Stimulated activated CD8-positive, alpha-beta memory T cell treated with anti-CD3 and anti-CD28 coated beads, Interleukin-15, amount 100 ng/mL, for 48 hours (primary cell): ENCODE results near the gene XRRA1.
"Not testable (repeated sequence)": the region's sequence is repeated elsewhere in the genome, so short reads cannot be mapped to it uniquely, and the experiment has no call there.

Source experiments
- DNase-seq, 2 donors: peaks; one replicate each; pipeline ENCODE4 v3.0.0-alpha.2; 2020; ENCODE audit warnings: low read depth in 2 of 2

XRRA1 gene

DNA sequence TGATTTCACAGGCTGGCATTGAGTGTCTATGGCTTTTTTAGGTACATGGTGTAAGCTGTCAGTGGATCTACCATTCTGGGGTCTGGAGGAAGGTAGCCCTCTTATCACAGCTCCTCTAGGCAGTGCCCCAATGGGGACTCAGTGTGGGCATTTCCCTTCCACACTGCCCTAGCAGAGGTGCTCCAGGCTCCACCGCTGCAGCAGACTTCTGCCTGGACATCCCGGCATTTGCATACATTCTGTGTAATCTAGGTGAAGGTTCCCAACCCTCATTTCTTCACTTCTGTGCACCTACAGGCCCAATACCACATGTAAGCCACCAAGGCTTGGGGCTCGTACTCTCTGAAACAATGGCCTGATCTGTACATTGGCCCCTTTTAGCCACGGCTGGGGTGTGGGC, 122.0 kb downstream of the XRRA1 start:
- no peak for DNase-seq

GRCh38 chr11:74825596-74825995, 123.3 kb downstream of the XRRA1 start:
- not testable (repeated sequence) for DNase-seq

DNA sequence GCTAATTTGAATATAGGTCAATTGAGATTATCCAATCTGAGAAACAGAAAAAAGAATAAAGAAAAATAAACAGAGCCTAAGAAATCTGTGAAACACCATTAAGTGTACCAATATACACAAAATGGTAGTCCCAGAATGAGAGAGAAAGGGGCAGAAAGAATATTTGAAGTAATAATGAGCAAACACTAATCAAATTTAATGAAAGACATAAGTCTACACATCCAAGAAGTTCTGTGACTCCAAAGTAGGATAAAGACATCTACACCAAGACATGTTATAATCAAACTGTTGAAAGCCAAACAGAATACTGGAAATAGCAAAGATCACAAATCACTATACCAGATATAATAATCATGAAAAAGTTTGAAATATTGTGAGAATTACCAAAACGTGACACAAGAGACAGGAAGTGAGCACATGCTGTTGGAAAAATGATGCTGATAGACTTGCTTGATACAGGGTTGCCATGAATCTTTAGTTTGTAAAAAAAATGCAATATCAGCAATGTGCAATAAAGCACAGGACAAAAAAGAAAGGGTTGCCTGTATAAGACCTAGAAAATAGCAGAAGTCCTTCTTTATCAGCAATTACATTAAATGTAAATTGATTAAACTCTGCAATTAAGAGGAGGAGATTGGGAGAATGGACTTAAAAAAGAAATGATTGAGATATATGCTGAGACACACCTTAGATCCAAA, 124.5 kb downstream of the XRRA1 start:
- DNase-seq = no peak

DNA sequence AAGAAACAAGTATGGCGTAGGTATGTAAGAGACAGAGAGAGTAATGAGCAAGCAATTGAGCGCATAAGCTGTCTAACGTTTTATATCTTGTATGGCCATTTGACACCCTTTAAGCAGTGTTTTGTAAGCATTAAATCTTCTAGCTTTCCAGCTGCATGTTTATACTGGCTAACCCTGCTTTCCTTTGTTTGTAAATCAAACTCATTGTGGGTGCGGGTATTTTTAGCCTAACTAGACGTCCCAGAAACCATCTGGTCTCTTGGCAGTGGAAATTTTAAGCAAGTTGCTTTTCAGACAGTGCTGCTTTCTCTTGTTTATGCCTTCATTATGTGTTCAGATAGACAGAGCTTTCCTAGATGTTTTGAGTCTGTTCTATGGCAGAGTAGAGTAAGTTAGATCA, 126.7 kb downstream of the XRRA1 start:
- no peak for DNase-seq

GRCh38 chr11:74820763-74821162, 128.1 kb downstream of the XRRA1 start:
- no peak for DNase-seq

DNA sequence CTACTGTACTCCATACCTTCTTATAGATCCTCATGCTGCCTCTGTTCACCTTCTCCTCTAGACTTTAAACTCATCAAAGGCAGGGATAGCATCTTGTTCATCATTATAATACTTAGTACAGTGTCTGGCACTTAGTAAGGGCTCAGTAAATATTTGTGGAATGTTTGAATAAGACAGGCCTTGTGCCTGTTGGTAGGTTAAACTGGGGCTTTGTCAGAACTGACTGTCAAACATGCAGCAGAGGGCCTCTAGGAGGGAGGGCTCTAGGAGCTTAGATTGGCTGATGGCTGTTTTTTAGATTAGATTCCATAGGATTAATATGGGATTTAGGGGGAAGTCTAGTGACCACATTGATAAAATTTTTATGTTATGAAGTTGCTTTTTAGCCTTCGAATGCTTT, 129.5 kb downstream of the XRRA1 start:
- DNase-seq = no peak

- no peak for DNase-seq
These were observed 130.5 kb downstream of the XRRA1 start for GRCh38 chr11:74818283-74818946.

- DNase-seq = no peak
These were observed 132.2 kb downstream of the XRRA1 start for GRCh38 chr11:74816664-74817063.

GRCh38 chr11:74815966-74816365, 132.9 kb downstream of the XRRA1 start:
- DNase-seq = no peak

DNA sequence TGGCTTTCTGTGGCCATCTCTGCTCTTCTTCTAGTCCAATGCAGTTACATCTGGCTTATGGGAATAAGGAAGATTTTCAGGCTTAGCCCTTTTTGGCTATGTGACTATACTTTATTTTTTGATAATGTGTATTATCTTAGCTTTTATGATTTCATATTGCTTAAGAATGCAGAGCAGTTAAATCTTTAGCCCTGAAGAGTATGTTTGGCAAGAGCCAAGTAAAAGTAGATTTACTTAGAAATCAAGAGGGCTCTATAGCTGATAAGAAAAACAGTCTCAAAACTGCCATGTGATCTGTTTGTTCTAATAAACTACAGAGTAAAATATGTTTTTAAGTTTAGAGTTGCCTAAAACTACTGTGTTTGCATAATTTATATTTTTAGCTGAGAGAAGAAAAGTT, 139.1 kb downstream of the XRRA1 start:
- DNase-seq = no peak

DNA sequence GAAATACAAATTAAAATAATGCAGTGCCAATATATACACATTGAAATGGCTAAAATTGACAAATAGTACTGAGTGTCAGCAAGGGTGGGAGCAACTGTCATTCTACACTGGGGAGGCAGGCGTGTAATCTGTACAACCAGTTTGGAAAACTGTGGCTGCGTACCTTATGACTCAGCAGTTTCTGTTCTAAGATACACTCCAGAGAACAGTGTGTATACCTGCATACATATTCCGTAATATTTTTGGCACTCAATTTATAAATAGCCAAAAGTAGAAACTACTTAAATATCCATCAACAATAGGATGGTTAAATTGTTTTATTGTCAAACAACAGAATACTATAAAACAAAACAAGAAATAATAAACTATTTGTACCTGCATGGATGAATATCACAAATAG, 142.6 kb downstream of the XRRA1 start:
- DNase-seq = no peak

GRCh38 chr11:74791333-74792100, 157.4 kb downstream of the XRRA1 start:
- DNase-seq = no peak
